ENCODE results near the gene COASY. TPM values are rescaled to one million over a fixed set of nuclear protein-coding genes. Genes with fewer than 3 reads are reported as not detected.

COASY gene
- total and polyA plus RNA-seq, 2 of the 4 experiments (the other 2 are of a cell fraction), result 10.6 to 44.0 TPM

GRCh38 chr17:42563143-42563509, 1.2 kb downstream of the COASY start:
- H3K9me1 ChIP-seq (ENCODE audit: insufficient read depth, low read length), result peaks cover 17% of the 10 kb centered on the region
- no peak overlapping the region for H3K56ac ChIP-seq (ENCODE audit: extremely low read depth, insufficient read depth, low read length)
- in situ Hi-C loops (cut with MboI; ENCODE audit: low sequenced_read_pairs), result no loop called here
- ChIA-PET CTCF (no interaction called here), POLR2A (ENCODE audit: unreplicated experiment) (no interaction called here)
- intact Hi-C loops (cut with micrococcal nuclease), result no loop called here
- H2BK15ac ChIP-seq (ENCODE audit: low read depth, low read length), result no peak overlapping the region
- no peak overlapping the region for H2AFZ ChIP-seq (replicated peaks; ENCODE audit: low read length, poor library complexity)
- 89% methylated on average over 7 of the region's 14 CpGs; no CpG with 5 or more reads in 1 of the 2 experiments for WGBS, 2 experiments (ENCODE audit: extremely low coverage in 2 of 2, insufficient read length in 1 of 2)
- H3K9me3 ChIP-seq (ENCODE audit: control insufficient read depth, insufficient read depth, low read length), result no peaks in the 10 kb centered on the region
- no peak overlapping the region for H3K23ac ChIP-seq (ENCODE audit: low read depth, low read length)
- ATAC-seq (ENCODE audit: low read depth) (no peak), DNase-seq (no peak)
- no TSS peak for BruUV-seq (replicated peaks)
- H4K5ac ChIP-seq (ENCODE audit: low read depth, low read length), result no peak overlapping the region
- H2BK5ac ChIP-seq (ENCODE audit: low read depth, low read length, poor library complexity, severe bottlenecking), result no peak overlapping the region
- H3K14ac ChIP-seq (replicated peaks; ENCODE audit: low read depth, low read length), result no peak overlapping the region
- H2AK5ac ChIP-seq (ENCODE audit: low read depth, low read length), result peak overlapping the region; percentile 42; the same call in 1 of the 2 replicates
- H3K27ac ChIP-seq (ENCODE audit: insufficient read depth, low read length), result peak overlapping the region; percentile 83
- peak overlapping the region; percentile 84 for H3K4me3 ChIP-seq (ENCODE audit: insufficient read depth, low read depth, low read length)
- 0 out of 2 replicates have a peak overlapping the region, but pooled peaks have one; percentile 95 for H3K4ac ChIP-seq (ENCODE audit: low read depth, low read length)
- dilution Hi-C loops (cut with HindIII; ENCODE audit: low sequenced_read_pairs, unreplicated experiment), result no loop called here
- no peaks in the 10 kb centered on the region for H3K27me3 ChIP-seq (ENCODE audit: control insufficient read depth, insufficient read depth, low read length)
- TF ChIP-seq, protein P1, sequence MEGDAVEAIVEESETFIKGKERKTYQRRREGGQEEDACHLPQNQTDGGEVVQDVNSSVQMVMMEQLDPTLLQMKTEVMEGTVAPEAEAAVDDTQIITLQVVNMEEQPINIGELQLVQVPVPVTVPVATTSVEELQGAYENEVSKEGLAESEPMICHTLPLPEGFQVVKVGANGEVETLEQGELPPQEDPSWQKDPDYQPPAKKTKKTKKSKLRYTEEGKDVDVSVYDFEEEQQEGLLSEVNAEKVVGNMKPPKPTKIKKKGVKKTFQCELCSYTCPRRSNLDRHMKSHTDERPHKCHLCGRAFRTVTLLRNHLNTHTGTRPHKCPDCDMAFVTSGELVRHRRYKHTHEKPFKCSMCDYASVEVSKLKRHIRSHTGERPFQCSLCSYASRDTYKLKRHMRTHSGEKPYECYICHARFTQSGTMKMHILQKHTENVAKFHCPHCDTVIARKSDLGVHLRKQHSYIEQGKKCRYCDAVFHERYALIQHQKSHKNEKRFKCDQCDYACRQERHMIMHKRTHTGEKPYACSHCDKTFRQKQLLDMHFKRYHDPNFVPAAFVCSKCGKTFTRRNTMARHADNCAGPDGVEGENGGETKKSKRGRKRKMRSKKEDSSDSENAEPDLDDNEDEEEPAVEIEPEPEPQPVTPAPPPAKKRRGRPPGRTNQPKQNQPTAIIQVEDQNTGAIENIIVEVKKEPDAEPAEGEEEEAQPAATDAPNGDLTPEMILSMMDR (conservative IDR thresholded peaks at IDR 0.05; ENCODE audit: low read depth, low read length), result no peak
- no peak for TF ChIP-seq NFE2L2 (IDR thresholded peaks at IDR 0.05; ENCODE audit: low read depth, low read length)
- TF ChIP-seq RAD21 (IDR thresholded peaks at IDR 0.05; ENCODE audit: low read length), result no peak
- TF ChIP-seq POLR2A (IDR thresholded peaks at IDR 0.05; ENCODE audit: low read depth, low read length), result no peak
- TF ChIP-seq, protein P2, sequence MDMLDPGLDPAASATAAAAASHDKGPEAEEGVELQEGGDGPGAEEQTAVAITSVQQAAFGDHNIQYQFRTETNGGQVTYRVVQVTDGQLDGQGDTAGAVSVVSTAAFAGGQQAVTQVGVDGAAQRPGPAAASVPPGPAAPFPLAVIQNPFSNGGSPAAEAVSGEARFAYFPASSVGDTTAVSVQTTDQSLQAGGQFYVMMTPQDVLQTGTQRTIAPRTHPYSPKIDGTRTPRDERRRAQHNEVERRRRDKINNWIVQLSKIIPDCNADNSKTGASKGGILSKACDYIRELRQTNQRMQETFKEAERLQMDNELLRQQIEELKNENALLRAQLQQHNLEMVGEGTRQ (IDR thresholded peaks at IDR 0.05; ENCODE audit: low read depth, low read length), result no peak
- TF ChIP-seq FOS (IDR thresholded peaks at IDR 0.05; ENCODE audit: low read depth, low read length), result no peak
- TF ChIP-seq CEBPB (IDR thresholded peaks at IDR 0.05; ENCODE audit: low read depth, low read length), result no peak
- no peak for TF ChIP-seq ELK1 (IDR thresholded peaks at IDR 0.05; ENCODE audit: borderline replicate concordance, low read depth, low read length)
- TF ChIP-seq RCOR1 (IDR thresholded peaks at IDR 0.05; ENCODE audit: insufficient replicate concordance, low read length), result no peak
- TF ChIP-seq MAZ (IDR thresholded peaks at IDR 0.05; ENCODE audit: borderline replicate concordance, low read depth, low read length), result no peak
- TF ChIP-seq CHD1 (IDR thresholded peaks at IDR 0.05; ENCODE audit: low read depth, low read length), result no peak
- TF ChIP-seq RFX5 (IDR thresholded peaks at IDR 0.05; ENCODE audit: low read depth, low read length), result no peak
- no peak for TF ChIP-seq SMC3 (IDR thresholded peaks at IDR 0.05; ENCODE audit: low read depth, low read length)
- TF ChIP-seq BHLHE40 (IDR thresholded peaks at IDR 0.05; ENCODE audit: low read depth, low read length), result no peak
- TF ChIP-seq MXI1 (IDR thresholded peaks at IDR 0.05; ENCODE audit: borderline replicate concordance, low read depth, low read length), result no peak
- TF ChIP-seq MAFK (IDR thresholded peaks at IDR 0.05; ENCODE audit: low read depth, low read length), result no peak
- peak overlapping the region; percentile 100 for H2AK9ac ChIP-seq (replicated peaks; ENCODE audit: low read depth, low read length, poor library complexity)
- H4K8ac ChIP-seq (ENCODE audit: low read depth in 2 of 2, low read length in 2 of 2), result peak overlapping the region; percentile 98 to 100; a peak in 1 of 4 replicates
- H2BK20ac ChIP-seq (ENCODE audit: low read depth, low read length), result no peak overlapping the region
- H3K9ac ChIP-seq (ENCODE audit: low read depth, low read length), result peak overlapping the region; percentile 86
- H3K79me1 ChIP-seq (ENCODE audit: low read depth in 1 of 2, low read length in 2 of 2), result peaks cover 27 to 63% of the 10 kb centered on the region in 2 experiments
- H3K18ac ChIP-seq (ENCODE audit: low read depth, low read length), result no peak overlapping the region
- H2BK120ac ChIP-seq (ENCODE audit: low read depth, low read length), result no peak overlapping the region
- H3K4me1 ChIP-seq (ENCODE audit: control insufficient read depth, insufficient read depth, low read length), result peaks cover 19% of the 10 kb centered on the region
- peaks cover 4% of the 10 kb centered on the region; the same call in 1 of the 2 replicates for H4K20me1 ChIP-seq (ENCODE audit: insufficient read depth, low read length)
- no peak overlapping the region for H4K91ac ChIP-seq (ENCODE audit: insufficient read depth, low read depth, low read length)
- peak overlapping the region; percentile 83 for H3K4me2 ChIP-seq (ENCODE audit: low read depth, low read length)
- peaks cover 27% of the 10 kb centered on the region for H3K36me3 ChIP-seq (ENCODE audit: control insufficient read depth, insufficient read depth, low read length)

All from IMR-90 (cell line).